ENCODE results near the gene FAM161B. TPM values are rescaled to one million over a fixed set of nuclear protein-coding genes. Genes with fewer than 3 reads are reported as not detected.

FAM161B gene
- polyA plus RNA-seq, 3 donors = 0.76 to 1.4 (median 1.4) TPM

GRCh38 chr14:73909681-73910080, 40.2 kb downstream of the FAM161B start:
- H3K4me1 Mint-ChIP-seq = no peaks in the 10 kb centered on the region
- no peak overlapping the region for H3K9ac ChIP-seq (ENCODE audit: insufficient read depth, low read length, poor library complexity, severe bottlenecking)
- peaks cover 81 to 97% of the 10 kb centered on the region in 2 donors for H3K36me3 ChIP-seq (replicated peaks in 1 of 2; ENCODE audit: control insufficient read depth in 1 of 2, insufficient read depth in 2 of 2, low read length in 2 of 2)
- intact Hi-C loops (cut with micrococcal nuclease) = no loop called here
- no peaks in the 10 kb centered on the region for H3K27me3 Mint-ChIP-seq (ENCODE audit: low read depth in 3 of 3)
- peaks cover 17% of the 10 kb centered on the region for H3K79me2 ChIP-seq (ENCODE audit: insufficient read depth, low read length)
- H3K4me1 ChIP-seq (ENCODE audit: control insufficient read depth in 1 of 2, insufficient read depth in 2 of 2, low read length in 2 of 2) = no peaks in the 10 kb centered on the region
- H3K27me3 ChIP-seq (ENCODE audit: control insufficient read depth in 2 of 2, insufficient read depth in 2 of 2, low read length in 2 of 2) = no peaks in the 10 kb centered on the region
- no CpG with 5 or more reads among the region's 1 CpG for WGBS (ENCODE audit: insufficient coverage)
- H3K4me2 ChIP-seq (replicated peaks; ENCODE audit: extremely low read depth, low read length, poor library complexity, severe bottlenecking) = no peak overlapping the region
- peaks cover 0 to 6% (median 4%) of the 10 kb centered on the region in 7 donors for H3K9me3 Mint-ChIP-seq
- peaks cover 82 to 95% of the 10 kb centered on the region in 2 donors for H3K36me3 Mint-ChIP-seq
- no peak overlapping the region for H3K4me3 Mint-ChIP-seq
- H3K27ac ChIP-seq (ENCODE audit: low read depth in 1 of 2, low read length in 2 of 2) = no peak overlapping the region
- DNase-seq = no peak
- H3K27ac Mint-ChIP-seq = peak overlapping the region in 1 of 7 donors; percentile 37
- TF ChIP-seq CTCF (IDR thresholded peaks at IDR 0.05) = no peak
- no peak overlapping the region for H2AFZ ChIP-seq (ENCODE audit: insufficient read depth, low read depth, low read length, poor library complexity, severe bottlenecking)
- H4K20me1 ChIP-seq (ENCODE audit: insufficient read depth, low read length) = peaks cover 22% of the 10 kb centered on the region
- no peak overlapping the region for H3K4me3 ChIP-seq (replicated peaks in 1 of 3; ENCODE audit: low read depth in 2 of 3, low read length in 3 of 3)
- no peaks in the 10 kb centered on the region for H3K9me3 ChIP-seq (replicated peaks in 1 of 2; ENCODE audit: control insufficient read depth in 1 of 2, insufficient read depth in 1 of 2, low read length in 2 of 2)

- Histone ChIP-seq H3K4me2 (replicated peaks; ENCODE audit: extremely low read depth, low read length, poor library complexity, severe bottlenecking) (no peak overlapping the region), H3K9me3 (replicated peaks in 1 of 2; ENCODE audit: control insufficient read depth in 1 of 2, insufficient read depth in 1 of 2, low read length in 2 of 2) (no peaks in the 10 kb centered on the region), H3K27me3 (ENCODE audit: control insufficient read depth in 2 of 2, insufficient read depth in 2 of 2, low read length in 2 of 2) (no peaks in the 10 kb centered on the region), H2AFZ (ENCODE audit: insufficient read depth, low read depth, low read length, poor library complexity, severe bottlenecking) (no peak overlapping the region), H3K4me1 (ENCODE audit: control insufficient read depth in 1 of 2, insufficient read depth in 2 of 2, low read length in 2 of 2) (no peaks in the 10 kb centered on the region), H3K4me3 (replicated peaks in 1 of 3; ENCODE audit: low read depth in 2 of 3, low read length in 3 of 3) (no peak overlapping the region), H3K9ac (ENCODE audit: insufficient read depth, low read length, poor library complexity, severe bottlenecking) (no peak overlapping the region), H4K20me1 (ENCODE audit: insufficient read depth, low read length) (peaks cover 5% of the 10 kb centered on the region), H3K79me2 (ENCODE audit: insufficient read depth, low read length) (peaks cover 10% of the 10 kb centered on the region), H3K36me3 (replicated peaks in 1 of 2; ENCODE audit: control insufficient read depth in 1 of 2, insufficient read depth in 2 of 2, low read length in 2 of 2) (peaks cover 82 to 97% of the 10 kb centered on the region in 2 donors), H3K27ac (ENCODE audit: low read depth in 1 of 2, low read length in 2 of 2) (no peak overlapping the region)
- no peak for DNase-seq
- Mint-ChIP-seq H3K4me3 (no peak overlapping the region), H3K9me3 (no peaks in the 10 kb centered on the region), H3K27me3 (ENCODE audit: low read depth in 3 of 3) (no peaks in the 10 kb centered on the region), H3K36me3 (peaks cover 71 to 87% of the 10 kb centered on the region in 2 donors), H3K27ac (peak overlapping the region in 1 of 7 donors; percentile 15), H3K4me1 (peaks cover 1% of the 10 kb centered on the region)
- 100% methylated on average over 3 of the region's 3 CpGs for WGBS (ENCODE audit: insufficient coverage)
- intact Hi-C loops (cut with micrococcal nuclease) = no loop called here
- no peak for TF ChIP-seq CTCF (IDR thresholded peaks at IDR 0.05)
Observed at GRCh38 chr14:73903028-73903427, 46.9 kb downstream of the FAM161B start.
